SK-N-SH (cell line): ENCODE results near the gene GART.

Source experiments
- CTCF ChIP-seq: fragments of 200-600 bp; sonication (generic); IDR thresholded peaks from 2 replicates; pipeline ENCODE4 v1.6.1; 2017; ENCODE audit warnings: antibody characterized with exemption, mild to moderate bottlenecking, moderate library complexity
- EP300 ChIP-seq, 2 experiments: IDR thresholded peaks; 2 replicates each; pipeline versions ENCODE4 v1.4.0 to v1.6.1; 2012; ENCODE audit warnings: borderline replicate concordance in 1 of 2, low read depth in 1 of 2, low read length in 1 of 2
- REST ChIP-seq: IDR thresholded peaks from 2 replicates; pipeline ENCODE4 v1.6.1; 2012; ENCODE audit warnings: mild to moderate bottlenecking, low read depth, low read length, moderate library complexity
- TF ChIP-seq, protein P1 (sequence below): fragments of 150-350 bp; IDR thresholded peaks from 2 replicates; pipeline ENCODE4 v1.6.1; 2017; ENCODE audit warnings: antibody characterized with exemption, low read length, low read depth, borderline replicate concordance
- TF ChIP-seq, protein P2 (sequence below): IDR thresholded peaks from 2 replicates; pipeline ENCODE4 v1.4.0; 2012; ENCODE audit warnings: low read depth

DNA sequence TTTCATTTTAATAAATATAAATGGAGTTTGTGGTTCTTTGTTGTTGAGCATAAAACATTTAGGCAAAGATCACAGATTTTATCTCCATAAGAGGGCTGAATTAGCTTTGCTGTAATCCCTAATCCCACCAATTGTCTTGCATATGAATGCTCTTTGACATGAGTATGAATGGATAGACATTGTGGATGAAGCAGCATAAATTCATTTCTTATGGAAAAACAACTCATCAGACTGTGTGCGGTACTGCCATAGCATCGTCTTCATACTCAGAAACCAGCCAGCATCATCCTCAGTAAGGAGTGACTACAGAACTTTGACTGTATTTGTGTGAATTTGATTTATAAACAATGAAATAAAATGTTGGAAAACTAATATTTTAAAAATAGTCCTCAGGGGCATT, 20.5 kb upstream of the GART start:
- TF ChIP-seq CTCF (no peak), REST (no peak), EP300 (IDR thresholded peaks at IDR 0.05; ENCODE audit: borderline replicate concordance in 1 of 2, low read depth in 1 of 2, low read length in 1 of 2) (no peak)
- TF ChIP-seq, protein P1, sequence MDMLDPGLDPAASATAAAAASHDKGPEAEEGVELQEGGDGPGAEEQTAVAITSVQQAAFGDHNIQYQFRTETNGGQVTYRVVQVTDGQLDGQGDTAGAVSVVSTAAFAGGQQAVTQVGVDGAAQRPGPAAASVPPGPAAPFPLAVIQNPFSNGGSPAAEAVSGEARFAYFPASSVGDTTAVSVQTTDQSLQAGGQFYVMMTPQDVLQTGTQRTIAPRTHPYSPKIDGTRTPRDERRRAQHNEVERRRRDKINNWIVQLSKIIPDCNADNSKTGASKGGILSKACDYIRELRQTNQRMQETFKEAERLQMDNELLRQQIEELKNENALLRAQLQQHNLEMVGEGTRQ: no peak
- TF ChIP-seq, protein P2, sequence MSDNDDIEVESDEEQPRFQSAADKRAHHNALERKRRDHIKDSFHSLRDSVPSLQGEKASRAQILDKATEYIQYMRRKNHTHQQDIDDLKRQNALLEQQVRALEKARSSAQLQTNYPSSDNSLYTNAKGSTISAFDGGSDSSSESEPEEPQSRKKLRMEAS: no peak
